Astrocyte of the spinal cord (primary cell): Measurements from ENCODE around the gene ABCB9.
A peak's percentile ranks its signal among the peaks of the same experiment; 100 is the strongest.

ENCODE experiments used
- DNase-seq: peaks from one replicate; pipeline ENCODE4 v3.0.0; 2011; ENCODE audit warnings: low read depth, low spot score
- H3K4me3 ChIP-seq: 2 replicates; pipeline ENCODE4 v1.5.1; 2011; ENCODE audit warnings: low read depth, mild to moderate bottlenecking, low read length, moderate library complexity
- in situ Hi-C: cut with HindIII; loops from 2 replicates; pipeline ENCODE4 v1.10.0; 2017; ENCODE audit warnings: low sequenced_read_pairs
- TF ChIP-seq, protein P1 (sequence below): IDR thresholded peaks from 2 replicates; pipeline ENCODE4 v1.5.1; 2012; ENCODE audit warnings: low read depth, mild to moderate bottlenecking, low read length, inconsistent platforms

ABCB9 gene

GRCh38 chr12:122889761-122890520 lies 76.3 kb downstream of the ABCB9 start:
- TF ChIP-seq, protein P1, sequence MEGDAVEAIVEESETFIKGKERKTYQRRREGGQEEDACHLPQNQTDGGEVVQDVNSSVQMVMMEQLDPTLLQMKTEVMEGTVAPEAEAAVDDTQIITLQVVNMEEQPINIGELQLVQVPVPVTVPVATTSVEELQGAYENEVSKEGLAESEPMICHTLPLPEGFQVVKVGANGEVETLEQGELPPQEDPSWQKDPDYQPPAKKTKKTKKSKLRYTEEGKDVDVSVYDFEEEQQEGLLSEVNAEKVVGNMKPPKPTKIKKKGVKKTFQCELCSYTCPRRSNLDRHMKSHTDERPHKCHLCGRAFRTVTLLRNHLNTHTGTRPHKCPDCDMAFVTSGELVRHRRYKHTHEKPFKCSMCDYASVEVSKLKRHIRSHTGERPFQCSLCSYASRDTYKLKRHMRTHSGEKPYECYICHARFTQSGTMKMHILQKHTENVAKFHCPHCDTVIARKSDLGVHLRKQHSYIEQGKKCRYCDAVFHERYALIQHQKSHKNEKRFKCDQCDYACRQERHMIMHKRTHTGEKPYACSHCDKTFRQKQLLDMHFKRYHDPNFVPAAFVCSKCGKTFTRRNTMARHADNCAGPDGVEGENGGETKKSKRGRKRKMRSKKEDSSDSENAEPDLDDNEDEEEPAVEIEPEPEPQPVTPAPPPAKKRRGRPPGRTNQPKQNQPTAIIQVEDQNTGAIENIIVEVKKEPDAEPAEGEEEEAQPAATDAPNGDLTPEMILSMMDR = no peak
- in situ Hi-C loops = no loop called here
- no peak for DNase-seq
- H3K4me3 ChIP-seq = no peak overlapping the region

DNA sequence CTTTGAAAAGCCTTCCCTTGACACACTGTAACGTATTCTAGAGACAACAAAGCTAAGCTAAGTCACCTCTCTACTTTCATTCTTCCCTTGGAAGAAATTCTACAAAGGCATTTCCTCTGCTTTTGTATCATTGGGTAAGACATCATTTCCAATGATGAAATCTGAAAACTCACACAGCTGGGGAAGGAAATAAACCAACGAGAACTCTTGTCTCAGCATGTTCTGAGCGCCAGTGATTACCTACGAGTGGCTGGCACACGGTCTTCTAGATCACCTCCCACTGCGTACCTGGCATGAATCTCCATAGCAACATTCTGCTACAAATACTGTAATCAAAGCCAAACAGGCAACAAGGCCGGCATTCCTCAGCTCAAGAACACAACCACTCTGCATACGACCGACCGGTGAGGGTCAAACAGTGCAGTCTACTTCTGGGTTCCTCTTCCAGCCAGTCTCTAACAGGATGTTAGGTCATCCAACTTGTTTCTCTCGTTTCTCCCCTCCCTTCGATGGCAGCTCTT lies 78.0 kb downstream of the ABCB9 start:
- no peak overlapping the region for H3K4me3 ChIP-seq
- TF ChIP-seq, protein P1 = no peak
- in situ Hi-C loops = no loop called here
- peak; percentile 81 for DNase-seq

- TF ChIP-seq, protein P1 = no peak
- no peak overlapping the region for H3K4me3 ChIP-seq
- in situ Hi-C loops = no loop called here
- DNase-seq = no peak
Measured at GRCh38 chr12:122887819-122888212, 78.4 kb downstream of the ABCB9 start.

DNA sequence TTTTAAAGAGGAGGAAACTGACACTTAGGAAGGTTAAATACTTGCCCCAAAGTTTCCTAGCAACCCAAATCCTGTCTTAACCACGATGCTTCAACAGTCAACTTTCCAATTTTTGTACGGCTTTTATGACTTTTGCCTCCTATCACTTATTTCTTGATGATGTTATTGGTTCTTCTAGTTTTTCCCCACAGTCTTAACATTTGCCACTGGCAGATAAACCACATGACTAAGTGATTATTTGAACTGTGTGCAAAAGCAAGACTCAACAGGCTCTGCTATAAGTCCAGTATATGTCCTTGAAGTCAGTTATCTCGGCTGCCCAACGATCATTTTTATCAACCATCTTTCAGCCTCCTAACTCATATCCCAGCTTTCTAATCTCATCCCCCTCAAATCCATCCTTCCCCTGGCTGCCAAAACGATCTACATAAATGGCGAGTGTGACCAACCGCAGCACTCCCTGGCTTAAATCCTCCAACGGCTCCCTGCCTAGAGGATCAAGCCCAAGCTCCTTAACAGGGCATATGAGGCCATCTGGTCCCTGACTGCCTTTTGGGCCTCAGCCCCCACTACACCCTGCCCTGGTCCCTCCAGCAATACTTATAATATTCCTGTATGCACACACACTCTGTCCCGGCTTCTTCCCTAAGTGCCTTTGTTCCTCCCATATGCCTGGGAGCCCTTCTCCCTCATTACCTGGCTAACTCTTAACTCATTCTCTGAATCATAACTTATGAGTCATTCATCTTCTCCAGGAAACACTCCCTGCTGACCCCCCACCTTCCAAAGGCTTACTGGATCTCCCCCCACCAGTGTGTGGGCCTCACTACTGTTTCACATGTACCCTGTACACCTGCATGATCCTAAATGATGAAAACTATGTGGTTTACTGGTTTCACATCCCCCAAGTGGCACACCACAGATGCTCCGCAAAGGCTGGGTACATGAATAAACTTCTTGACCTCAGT lies 79.1 kb downstream of the ABCB9 start:
- in situ Hi-C loops = no loop called here
- peak; percentile 73 for DNase-seq
- H3K4me3 ChIP-seq = no peak overlapping the region
- TF ChIP-seq, protein P1 = no peak

DNA sequence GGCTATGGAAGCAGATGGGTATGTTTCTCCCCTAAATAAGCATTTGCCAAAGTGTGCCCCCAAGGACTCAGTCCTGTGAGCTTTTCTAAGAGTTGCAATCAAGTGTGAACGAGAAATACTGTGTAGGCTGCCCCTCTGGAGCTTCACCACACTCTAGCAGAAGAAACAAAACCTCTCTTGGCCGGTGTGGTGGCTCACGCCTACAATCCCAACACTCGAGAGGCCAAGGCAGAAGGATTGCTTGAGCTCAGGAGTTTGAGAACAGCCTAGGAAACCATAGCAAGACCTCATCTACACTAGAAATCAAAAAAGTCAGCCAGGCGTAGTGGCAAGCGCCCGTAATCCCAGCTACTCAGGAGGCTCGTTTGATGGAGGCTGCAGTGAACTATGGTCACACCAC lies 80.1 kb downstream of the ABCB9 start:
- in situ Hi-C loops = no loop called here
- H3K4me3 ChIP-seq = no peak overlapping the region
- TF ChIP-seq, protein P1 = no peak
- DNase-seq = no peak

DNA sequence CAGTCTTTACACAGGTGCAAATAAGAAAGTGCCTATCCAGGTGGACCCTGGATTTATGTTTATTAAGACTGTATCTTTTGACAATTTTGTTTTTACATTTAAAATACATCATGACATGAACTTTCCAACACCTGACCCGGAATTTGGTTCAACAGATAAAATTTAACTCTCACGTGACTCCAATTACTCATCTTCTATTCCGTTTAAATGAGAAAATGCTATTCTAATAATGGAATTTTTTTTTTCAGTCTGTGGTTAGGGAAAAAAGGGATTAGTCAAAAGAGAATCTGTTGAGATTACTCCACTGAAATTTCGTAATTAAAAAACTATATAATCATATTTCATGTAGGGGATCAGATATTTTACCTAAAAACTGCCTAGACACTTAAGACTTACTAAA lies 81.4 kb downstream of the ABCB9 start:
- DNase-seq = no peak
- in situ Hi-C loops = no loop called here
- H3K4me3 ChIP-seq = no peak overlapping the region

More for the DNA sequence above, 81.4 kb downstream of the ABCB9 start:
- TF ChIP-seq, protein P1 = no peak
